Fibroblast of mammary gland (primary cell): ENCODE data around the gene NUDT1.

Experiments
- DNase-seq: peaks from one replicate; pipeline ENCODE4 v3.0.0-alpha.2; 2010; ENCODE audit warnings: low read depth
- H3K4me3 ChIP-seq: 2 replicates; pipeline ENCODE4 v1.5.1; 2011; ENCODE audit warnings: low read depth, mild to moderate bottlenecking, low read length, moderate library complexity; ENCODE audit not compliant: control insufficient read depth
- TF ChIP-seq, protein P1 (sequence below): conservative IDR thresholded peaks from 2 replicates; pipeline ENCODE4 v1.5.1; 2011; ENCODE audit warnings: low read depth, low read length, inconsistent platforms; ENCODE audit not compliant: control insufficient read depth, insufficient read depth

The NUDT1 gene

DNA sequence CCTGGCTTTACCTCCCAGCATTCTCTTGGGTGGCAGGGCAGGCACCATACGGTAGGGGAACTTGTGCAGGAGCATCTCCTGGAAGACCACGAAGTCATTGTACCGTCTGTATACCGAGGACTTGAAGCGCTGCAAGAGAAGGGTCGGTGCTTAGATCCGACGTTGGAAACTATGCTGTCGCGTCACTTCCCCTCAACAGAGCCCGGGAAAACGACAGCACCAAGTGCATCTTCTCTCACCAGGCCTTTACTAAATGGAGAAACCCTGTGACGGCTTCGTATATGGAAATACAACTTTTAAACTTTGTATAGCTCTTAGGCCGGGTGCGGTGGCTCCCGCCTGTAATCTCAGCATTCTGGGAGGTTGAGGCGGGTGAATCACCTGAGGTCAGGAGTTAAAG, 33.1 kb downstream of the NUDT1 start:
- no peak for DNase-seq
- no peak overlapping the region for H3K4me3 ChIP-seq
- TF ChIP-seq, protein P1, sequence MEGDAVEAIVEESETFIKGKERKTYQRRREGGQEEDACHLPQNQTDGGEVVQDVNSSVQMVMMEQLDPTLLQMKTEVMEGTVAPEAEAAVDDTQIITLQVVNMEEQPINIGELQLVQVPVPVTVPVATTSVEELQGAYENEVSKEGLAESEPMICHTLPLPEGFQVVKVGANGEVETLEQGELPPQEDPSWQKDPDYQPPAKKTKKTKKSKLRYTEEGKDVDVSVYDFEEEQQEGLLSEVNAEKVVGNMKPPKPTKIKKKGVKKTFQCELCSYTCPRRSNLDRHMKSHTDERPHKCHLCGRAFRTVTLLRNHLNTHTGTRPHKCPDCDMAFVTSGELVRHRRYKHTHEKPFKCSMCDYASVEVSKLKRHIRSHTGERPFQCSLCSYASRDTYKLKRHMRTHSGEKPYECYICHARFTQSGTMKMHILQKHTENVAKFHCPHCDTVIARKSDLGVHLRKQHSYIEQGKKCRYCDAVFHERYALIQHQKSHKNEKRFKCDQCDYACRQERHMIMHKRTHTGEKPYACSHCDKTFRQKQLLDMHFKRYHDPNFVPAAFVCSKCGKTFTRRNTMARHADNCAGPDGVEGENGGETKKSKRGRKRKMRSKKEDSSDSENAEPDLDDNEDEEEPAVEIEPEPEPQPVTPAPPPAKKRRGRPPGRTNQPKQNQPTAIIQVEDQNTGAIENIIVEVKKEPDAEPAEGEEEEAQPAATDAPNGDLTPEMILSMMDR: no peak

DNA sequence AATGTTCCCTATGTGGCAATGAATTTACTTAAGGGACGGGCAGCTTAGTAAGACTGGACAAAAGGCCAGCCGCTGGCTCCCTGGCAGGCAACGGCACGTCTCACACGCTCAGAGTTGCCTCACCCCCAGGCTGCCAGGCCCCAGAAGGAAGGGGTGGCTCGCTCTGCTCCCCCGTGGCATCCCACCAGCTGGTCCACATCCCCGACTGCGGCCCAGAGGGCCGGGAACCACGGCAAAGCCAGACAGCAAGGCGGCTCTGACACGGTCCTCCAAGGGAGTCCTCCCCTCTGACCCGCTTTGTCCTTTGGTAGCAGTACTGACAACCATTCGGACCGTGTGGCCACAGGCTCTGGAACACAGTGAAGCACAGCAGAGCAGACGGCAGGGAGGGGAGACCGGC, 34.1 kb downstream of the NUDT1 start:
- TF ChIP-seq, protein P1: no peak
- H3K4me3 ChIP-seq: no peak overlapping the region
- no peak for DNase-seq

DNA sequence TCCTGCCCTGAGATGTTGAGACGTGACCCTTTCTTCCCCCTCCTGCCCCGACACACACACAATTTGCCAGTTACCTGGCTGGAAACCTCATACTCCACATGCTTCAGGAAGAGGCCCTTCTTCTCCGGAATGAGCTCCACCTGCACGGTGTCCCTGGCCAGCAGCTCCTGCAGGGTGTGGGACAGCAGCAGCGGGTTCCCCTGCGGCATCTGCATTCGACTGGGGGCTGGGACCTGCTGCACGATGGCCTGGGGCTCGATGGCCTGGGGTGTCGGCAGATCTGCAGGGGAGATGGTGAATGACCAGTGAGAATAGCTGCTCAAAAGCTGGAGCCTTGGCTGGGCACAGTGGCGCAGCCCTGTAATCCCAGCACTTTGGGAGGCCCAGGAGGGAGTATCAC, 36.0 kb downstream of the NUDT1 start:
- DNase-seq: no peak
- TF ChIP-seq, protein P1: no peak
- H3K4me3 ChIP-seq: no peak overlapping the region

DNA sequence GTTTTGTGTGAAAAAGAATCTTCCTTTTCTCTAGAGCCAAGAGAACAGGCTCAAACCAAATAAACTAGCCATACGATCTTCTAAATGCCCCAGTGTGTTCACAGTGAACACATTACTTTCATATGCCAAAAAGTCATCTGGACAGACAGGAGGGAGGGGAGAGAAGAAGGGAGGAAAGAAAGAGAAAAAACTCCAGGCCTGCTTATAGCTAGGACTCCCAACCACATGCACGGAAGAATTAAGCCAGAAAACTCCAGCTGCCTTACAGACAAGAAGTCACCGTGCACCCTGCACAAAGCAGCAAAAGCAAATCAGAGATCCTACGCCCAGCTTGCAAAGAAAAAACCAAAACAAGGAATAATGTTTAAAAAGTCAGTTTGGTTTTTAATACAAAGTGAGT, 37.9 kb downstream of the NUDT1 start:
- no peak overlapping the region for H3K4me3 ChIP-seq
- TF ChIP-seq, protein P1: no peak
- no peak for DNase-seq

DNA sequence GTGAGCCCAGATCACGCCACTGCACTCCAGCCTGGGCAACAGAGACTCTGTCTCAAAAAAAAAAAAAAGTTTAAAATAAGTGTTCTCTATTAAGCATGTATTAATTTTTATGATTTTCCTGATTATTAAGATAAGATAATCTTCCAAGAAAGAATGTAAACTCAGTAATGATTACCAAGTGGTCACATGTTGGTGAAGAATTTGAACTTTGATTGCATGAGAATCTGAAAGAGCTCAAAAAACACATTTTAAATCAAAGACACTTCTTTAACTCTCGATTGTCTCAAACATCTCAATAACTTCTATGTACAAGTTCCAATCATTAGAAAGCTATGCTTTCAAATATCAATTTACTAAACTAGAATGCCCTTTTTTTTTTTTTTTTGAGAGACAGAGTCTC, 38.4 kb downstream of the NUDT1 start:
- no peak overlapping the region for H3K4me3 ChIP-seq
- DNase-seq: no peak
- TF ChIP-seq, protein P1: no peak

DNA sequence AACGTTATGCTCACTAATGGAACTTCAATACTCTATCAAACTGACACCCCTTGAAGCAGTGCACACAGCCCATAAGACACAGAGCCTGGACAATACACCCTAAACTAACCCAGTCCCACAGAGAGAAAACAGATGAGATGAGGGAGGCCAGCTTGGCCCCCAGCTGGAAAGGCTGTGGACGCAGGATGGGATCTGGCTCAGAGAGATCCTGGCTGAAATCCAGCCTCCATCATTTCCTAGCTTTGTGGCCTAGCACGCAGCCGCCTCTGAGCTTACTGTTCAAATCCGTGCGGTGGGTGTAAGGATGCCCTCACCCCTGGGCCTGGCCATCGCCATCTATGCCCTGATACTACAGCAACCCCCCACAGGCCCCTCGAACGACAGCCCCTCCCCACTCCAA, 39.5 kb downstream of the NUDT1 start:
- peak; percentile 69 for DNase-seq
- H3K4me3 ChIP-seq: no peak overlapping the region
- TF ChIP-seq, protein P1: no peak

DNA sequence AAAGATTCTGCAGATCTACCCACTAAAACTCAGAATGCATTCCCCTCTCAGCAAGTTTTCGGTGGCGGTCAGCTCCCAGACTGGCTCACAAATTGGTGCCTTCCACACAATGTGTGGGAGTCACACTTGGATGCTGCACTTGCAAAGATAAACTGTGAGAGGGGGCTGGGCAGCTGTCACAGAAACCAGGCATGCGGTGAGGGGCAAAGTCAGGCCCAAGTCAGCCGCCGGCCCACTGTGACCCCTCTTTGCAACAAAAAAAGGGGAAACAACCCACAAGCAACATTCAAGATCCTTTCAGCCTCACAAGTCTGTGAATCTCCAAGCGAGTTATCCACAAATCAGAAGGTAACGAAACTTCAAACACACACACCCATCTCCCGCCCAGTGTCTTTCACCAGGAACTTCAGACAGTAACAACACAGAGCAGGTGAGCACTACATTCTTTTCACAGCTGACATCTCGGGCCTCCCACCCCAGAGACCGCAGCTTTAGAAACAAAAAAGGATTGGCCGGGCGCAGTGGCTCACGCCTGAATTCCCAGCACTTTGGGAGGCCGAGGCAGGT, 40.2 kb downstream of the NUDT1 start:
- no peak for DNase-seq
- H3K4me3 ChIP-seq: no peak overlapping the region
- TF ChIP-seq, protein P1: no peak
